ENCODE measurements around the gene CACTIN. TPM values are rescaled to one million over a fixed set of nuclear protein-coding genes. Genes with fewer than 3 reads are reported as not detected.
"Not testable (repeated sequence)": the region's sequence is repeated elsewhere in the genome, so short reads cannot be mapped to it uniquely, and the experiment has no call there.

The CACTIN gene
- total RNA-seq, 2 experiments from 2014 or later: 25.2 to 27.2 TPM

GRCh38 chr19:3581792-3582191, 44.8 kb downstream of the CACTIN start:
- CTCF ChIA-PET: interaction anchor here (0.6 kb wide), 1 partner anchor 97 kb away, joined by 5 read pairs; no protein-coding TSS in a partner anchor
- POLR2A ChIA-PET; H3K27ac Mint-ChIP-seq; H3K9me3 Mint-ChIP-seq; H3K27me3 Mint-ChIP-seq; DNase-seq; H3K4me3 Mint-ChIP-seq; H3K4me1 Mint-ChIP-seq (ENCODE audit: low read depth); intact Hi-C loops (cut with micrococcal nuclease); H3K36me3 Mint-ChIP-seq: not testable (repeated sequence)

DNA sequence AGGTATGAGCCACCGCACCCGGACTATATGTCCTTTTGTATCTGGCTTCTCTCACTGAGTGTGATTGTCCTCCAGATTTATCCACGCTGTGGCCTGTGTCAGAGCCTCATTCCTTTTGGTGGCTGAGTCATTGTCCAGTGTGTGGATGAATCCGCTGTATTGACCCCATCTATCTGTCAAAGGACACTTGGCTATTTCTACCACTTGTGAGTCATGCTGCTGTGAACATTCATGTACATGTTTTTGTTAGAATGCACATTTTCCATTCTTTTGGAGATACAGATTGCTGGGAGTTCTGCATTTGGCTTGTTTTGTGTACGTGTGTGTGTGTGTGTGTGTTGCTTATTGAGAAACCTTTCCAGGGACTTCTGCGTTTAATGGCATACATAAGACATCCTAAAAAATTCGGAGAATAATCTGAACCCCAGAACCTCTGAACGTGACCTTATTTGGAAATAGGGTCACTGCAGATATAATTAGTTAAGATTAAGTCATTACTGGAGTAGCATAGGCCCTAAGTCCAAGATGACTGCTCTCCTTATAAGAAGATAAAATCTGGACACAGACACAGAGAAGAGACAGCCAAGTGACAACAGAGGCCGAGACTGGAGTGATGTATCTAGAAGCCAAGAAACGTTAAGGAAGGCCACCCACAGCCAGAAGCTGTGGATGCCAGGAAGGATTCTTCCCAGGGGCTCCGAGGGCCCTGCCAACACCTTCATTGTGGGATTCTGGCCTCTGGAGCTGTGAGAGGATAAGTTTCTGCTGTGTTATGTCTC, 46.2 kb downstream of the CACTIN start:
- Mint-ChIP-seq H3K4me3 (no peak overlapping the region), H3K9me3 (no peaks in the 10 kb centered on the region), H3K27me3 (no peaks in the 10 kb centered on the region), H3K36me3 (peaks cover 5% of the 10 kb centered on the region), H3K4me1 (ENCODE audit: low read depth) (no peaks in the 10 kb centered on the region), H3K27ac (no peak overlapping the region)
- intact Hi-C loops (cut with micrococcal nuclease): no loop called here
- POLR2A ChIA-PET: no interaction called here
- CTCF ChIA-PET: no interaction called here
- DNase-seq: no peak

GRCh38 chr19:3578390-3578789, 48.2 kb downstream of the CACTIN start:
- peaks cover 13% of the 10 kb centered on the region for H3K36me3 Mint-ChIP-seq
- intact Hi-C loops (cut with micrococcal nuclease): loop anchor here (10.0 kb wide), 1 partner anchor 486 kb away; the partner anchor contains the start of gene ZBTB7A
- H3K4me3 Mint-ChIP-seq: no peak overlapping the region

GRCh38 chr19:3577723-3578344, 48.8 kb downstream of the CACTIN start:
- Mint-ChIP-seq H3K4me3 (no peak overlapping the region), H3K9me3 (no peaks in the 10 kb centered on the region), H3K27me3 (no peaks in the 10 kb centered on the region), H3K4me1 (ENCODE audit: low read depth) (peaks cover 3% of the 10 kb centered on the region), H3K36me3 (peaks cover 13% of the 10 kb centered on the region), H3K27ac (no peak overlapping the region)
- DNase-seq: no peak
- POLR2A ChIA-PET: no interaction called here
- CTCF ChIA-PET: no interaction called here
- intact Hi-C loops (cut with micrococcal nuclease): loop anchor here (10.0 kb wide), 1 partner anchor 487 kb away; the partner anchor contains the start of gene ZBTB7A

More at GRCh38 chr19:3578390-3578789, 48.2 kb downstream of the CACTIN start:
- H3K27ac Mint-ChIP-seq: no peak overlapping the region
- DNase-seq: no peak
- peaks cover 3% of the 10 kb centered on the region for H3K4me1 Mint-ChIP-seq (ENCODE audit: low read depth)
- POLR2A ChIA-PET: no interaction called here
- no peaks in the 10 kb centered on the region for H3K9me3 Mint-ChIP-seq
- no peaks in the 10 kb centered on the region for H3K27me3 Mint-ChIP-seq
- CTCF ChIA-PET: no interaction called here

DNA sequence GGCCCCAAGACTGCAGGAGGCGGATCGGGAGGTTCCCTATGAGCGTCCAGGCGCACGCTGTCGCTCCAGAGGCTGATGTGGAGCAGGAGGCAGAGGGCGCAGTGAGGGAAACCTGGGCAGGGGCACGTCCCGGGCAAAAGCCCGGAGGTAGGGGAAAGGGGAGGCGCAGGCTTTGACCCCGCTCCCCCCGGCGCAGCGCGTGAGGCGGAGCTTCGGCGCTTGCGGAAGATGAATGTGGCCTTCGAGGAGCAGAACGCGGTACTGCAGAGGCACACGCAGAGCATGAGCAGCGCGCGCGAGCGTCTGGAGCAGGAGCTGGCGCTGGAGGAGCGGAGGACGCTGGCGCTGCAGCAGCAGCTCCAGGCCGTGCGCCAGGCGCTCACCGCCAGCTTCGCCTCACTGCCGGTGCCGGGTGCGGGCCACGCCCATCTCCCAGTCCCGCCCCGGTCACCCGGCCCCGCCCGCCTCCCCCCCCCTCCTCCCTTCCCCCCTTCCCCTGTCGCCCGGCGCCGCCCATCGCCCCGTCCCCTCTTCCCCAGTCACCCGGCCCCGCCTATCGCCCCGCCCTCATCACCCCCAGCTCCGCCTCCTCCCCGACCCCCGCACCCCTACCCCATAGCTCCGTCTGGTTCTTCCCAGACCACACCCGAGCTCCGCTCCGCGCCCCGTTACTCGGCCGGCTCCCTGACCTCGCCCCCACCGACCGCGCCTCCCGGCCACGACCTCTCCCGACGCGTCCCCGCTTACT, 49.7 kb downstream of the CACTIN start:
- no peak for DNase-seq
- CTCF ChIA-PET: no interaction called here

GRCh38 chr19:3575949-3576673, 50.5 kb downstream of the CACTIN start:
- Mint-ChIP-seq H3K27ac (no peak overlapping the region), H3K4me3 (no peak overlapping the region), H3K36me3 (peaks cover 13% of the 10 kb centered on the region), H3K9me3 (no peaks in the 10 kb centered on the region), H3K4me1 (ENCODE audit: low read depth) (peaks cover 10% of the 10 kb centered on the region), H3K27me3 (no peaks in the 10 kb centered on the region)
- intact Hi-C loops (cut with micrococcal nuclease): loop anchor here (10.0 kb wide), 1 partner anchor 489 kb away; the partner anchor contains the start of gene ZBTB7A
- CTCF ChIA-PET: interaction anchor here (1.0 to 1.5 kb wide), 3 partner anchors 19 to 30 kb away, joined by 3 to 4 read pairs (median 3); partner anchors contain the start of gene MFSD12
- POLR2A ChIA-PET: interaction anchor here (0.8 kb wide), 1 partner anchor 10 kb away, joined by 3 read pairs; the partner anchor contains the start of gene GIPC3
- DNase-seq: no peak

More for the DNA sequence above, 49.7 kb downstream of the CACTIN start:
- POLR2A ChIA-PET: interaction anchor here (0.8 kb wide), 1 partner anchor 9 kb away, joined by 3 read pairs; the partner anchor contains the start of gene GIPC3
- Mint-ChIP-seq H3K27ac (no peak overlapping the region), H3K27me3 (no peaks in the 10 kb centered on the region), H3K4me3 (no peak overlapping the region), H3K9me3 (no peaks in the 10 kb centered on the region), H3K36me3 (peaks cover 13% of the 10 kb centered on the region), H3K4me1 (ENCODE audit: low read depth) (peaks cover 6% of the 10 kb centered on the region)
- intact Hi-C loops (cut with micrococcal nuclease): loop anchor here (10.0 kb wide), 1 partner anchor 488 kb away; the partner anchor contains the start of gene ZBTB7A

DNA sequence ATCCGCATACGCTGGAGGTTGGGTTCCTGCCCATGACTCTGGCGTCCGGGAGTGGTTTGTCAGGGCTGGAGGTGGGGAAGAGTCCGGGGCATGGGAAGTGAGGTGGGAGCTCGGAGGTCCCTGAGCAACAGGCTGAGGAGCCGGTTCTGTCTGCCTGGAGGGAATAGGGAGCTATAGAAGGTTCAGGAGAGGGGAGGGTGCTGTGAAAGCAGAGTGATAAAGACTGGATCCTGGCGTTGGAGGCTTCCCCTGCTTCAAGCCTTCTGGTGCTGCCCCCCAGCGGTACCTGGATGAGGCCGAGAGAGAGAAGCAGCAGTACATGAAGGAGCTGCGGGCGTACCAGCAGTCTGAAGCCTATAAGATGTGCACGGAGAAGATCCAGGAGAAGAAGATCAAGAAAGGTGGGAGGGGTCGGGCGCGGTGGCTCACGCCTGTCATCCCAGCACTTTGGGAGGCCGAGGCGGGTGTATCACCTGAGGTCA, 51.3 kb downstream of the CACTIN start:
- H3K4me1 Mint-ChIP-seq (ENCODE audit: low read depth): peaks cover 10% of the 10 kb centered on the region
- no peak overlapping the region for H3K27ac Mint-ChIP-seq
- peak; percentile 42 for DNase-seq
- no peak overlapping the region for H3K4me3 Mint-ChIP-seq
- peaks cover 13% of the 10 kb centered on the region for H3K36me3 Mint-ChIP-seq
- intact Hi-C loops (cut with micrococcal nuclease): loop anchor here (10.0 kb wide), 1 partner anchor 490 kb away; the partner anchor contains the start of gene ZBTB7A
- no peaks in the 10 kb centered on the region for H3K27me3 Mint-ChIP-seq
- H3K9me3 Mint-ChIP-seq: no peaks in the 10 kb centered on the region
- ChIA-PET CTCF (interaction anchor here (1.0 to 1.5 kb wide), 3 partner anchors 18 to 29 kb away, joined by 3 to 4 read pairs (median 3); partner anchors contain the start of gene MFSD12), POLR2A (no interaction called here)

GRCh38 chr19:3573858-3574637, 52.5 kb downstream of the CACTIN start:
- H3K4me3 Mint-ChIP-seq: peak overlapping the region; percentile 76
- ChIA-PET CTCF (interaction anchor here (1.6 kb wide), 1 partner anchor 29 kb away, joined by 7 read pairs; no protein-coding TSS in a partner anchor), POLR2A (interaction anchor here (0.8 kb wide), 1 partner anchor 20 kb away, joined by 3 read pairs; no protein-coding TSS in a partner anchor)
- intact Hi-C loops (cut with micrococcal nuclease): loop anchor here (2.0 to 10.0 kb wide), 2 partner anchors 67 to 491 kb away; partner anchors contain the start of genes FZR1 and ZBTB7A
- no peaks in the 10 kb centered on the region for H3K9me3 Mint-ChIP-seq
- H3K36me3 Mint-ChIP-seq: peaks cover 13% of the 10 kb centered on the region
- H3K27me3 Mint-ChIP-seq: no peaks in the 10 kb centered on the region
- H3K27ac Mint-ChIP-seq: peak overlapping the region; percentile 45
- peaks cover 10% of the 10 kb centered on the region for H3K4me1 Mint-ChIP-seq (ENCODE audit: low read depth)
- DNase-seq: peak; percentile 96

DNA sequence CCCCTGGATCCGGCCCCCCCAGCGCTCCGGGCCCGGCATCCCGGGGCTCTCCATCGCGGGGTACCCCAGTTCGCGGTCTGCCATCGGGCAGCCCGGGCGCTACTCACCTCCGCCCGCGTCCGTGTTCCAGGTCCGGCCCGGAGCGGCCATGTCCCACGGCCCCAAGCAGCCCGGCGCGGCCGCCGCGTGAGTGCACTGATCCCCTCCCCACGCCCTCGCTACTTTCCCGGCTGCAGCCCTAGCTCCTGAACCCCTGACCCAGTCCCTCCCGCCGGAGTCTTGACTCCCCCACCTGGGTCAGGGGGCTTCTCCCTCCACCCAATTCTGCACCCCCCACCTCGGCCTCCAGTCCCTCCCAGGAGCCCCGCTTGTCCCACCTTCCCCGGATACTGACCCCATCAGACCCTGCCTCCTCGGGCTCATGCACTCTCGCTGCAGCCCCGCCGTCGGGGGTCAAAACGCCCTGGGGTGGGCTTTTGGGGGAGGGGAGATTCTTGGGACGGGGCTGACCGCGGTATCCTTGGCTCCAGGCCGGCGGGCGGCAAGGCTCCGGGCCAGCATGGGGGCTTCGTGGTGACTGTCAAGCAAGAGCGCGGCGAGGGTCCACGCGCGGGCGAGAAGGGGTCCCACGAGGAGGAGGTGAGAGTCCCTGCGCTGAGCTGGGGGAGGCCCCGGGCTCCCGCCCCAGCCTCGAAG, 53.3 kb downstream of the CACTIN start:
- Mint-ChIP-seq H3K4me3 (peak overlapping the region; percentile 76), H3K9me3 (no peaks in the 10 kb centered on the region), H3K4me1 (ENCODE audit: low read depth) (peaks cover 10% of the 10 kb centered on the region), H3K27me3 (no peaks in the 10 kb centered on the region), H3K36me3 (peaks cover 13% of the 10 kb centered on the region), H3K27ac (no peak overlapping the region)
- intact Hi-C loops (cut with micrococcal nuclease): loop anchor here (2.0 to 10.0 kb wide), 2 partner anchors 67 to 491 kb away; partner anchors contain the start of genes FZR1 and ZBTB7A
- no peak for DNase-seq
- POLR2A ChIA-PET: interaction anchor here (0.8 kb wide), 1 partner anchor 19 kb away, joined by 3 read pairs; no protein-coding TSS in a partner anchor
- CTCF ChIA-PET: interaction anchor here (1.6 kb wide), 1 partner anchor 28 kb away, joined by 7 read pairs; no protein-coding TSS in a partner anchor

GRCh38 chr19:3572855-3573161, 53.8 kb downstream of the CACTIN start, which contains the start of gene HMG20B:
HMG20B (plus strand) TSS chr19:3572944; CDS start chr19:3573310, 366 bp downstream.
- no peaks in the 10 kb centered on the region for H3K27me3 Mint-ChIP-seq
- no peaks in the 10 kb centered on the region for H3K9me3 Mint-ChIP-seq
- CTCF ChIA-PET: interaction anchor here (1.6 kb wide), 1 partner anchor 28 kb away, joined by 7 read pairs; no protein-coding TSS in a partner anchor
- DNase-seq: no peak
- peaks cover 13% of the 10 kb centered on the region for H3K36me3 Mint-ChIP-seq
- H3K4me3 Mint-ChIP-seq: peak within 1 kb of the TSS; percentile 76
- H3K27ac Mint-ChIP-seq: peak within 1 kb of the TSS; percentile 45
- peaks cover 10% of the 10 kb centered on the region for H3K4me1 Mint-ChIP-seq (ENCODE audit: low read depth)
- intact Hi-C loops (cut with micrococcal nuclease): loop anchor here (1.0 to 10.0 kb wide), 3 partner anchors 16 to 492 kb away; partner anchors contain the start of genes FZR1, MFSD12 and ZBTB7A
- POLR2A ChIA-PET: no interaction called here

All from activated CD4-positive, alpha-beta memory T cell treated with anti-CD3 and anti-CD28 coated beads for 36 hours (primary cell).